22Rv1 (cell line): ENCODE data around the gene ARPC1A.

Source experiments
- ZFX ChIP-seq: fragments of 450-650 bp; IDR thresholded peaks from 2 replicates; pipeline ENCODE4 v1.6.1; 2017; ENCODE audit warnings: antibody characterized with exemption, borderline replicate concordance
- TF ChIP-seq, protein P1 (sequence below): fragments of 450-650 bp; IDR thresholded peaks from 2 replicates; pipeline ENCODE4 v1.5.1; 2017; ENCODE audit warnings: mild to moderate bottlenecking

DNA sequence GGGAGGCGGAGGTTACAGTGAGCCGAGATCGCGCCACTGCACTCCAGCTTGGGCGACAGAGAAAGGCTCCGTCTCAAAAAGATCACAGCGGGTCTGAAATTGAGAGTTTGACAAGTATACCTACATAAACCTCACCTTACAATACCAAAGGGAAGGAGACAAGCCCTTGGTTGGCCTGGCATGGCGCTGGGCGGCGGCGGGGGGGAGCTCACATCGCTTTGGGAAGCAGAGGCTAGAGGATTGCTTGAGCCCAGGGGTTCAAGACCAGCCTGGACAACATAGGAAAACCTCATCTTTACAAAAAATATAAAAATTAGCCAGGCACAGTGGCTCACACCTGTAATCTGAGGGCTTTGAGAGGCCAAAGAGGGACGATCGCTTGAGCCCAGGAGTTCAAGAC is 1.1 kb upstream of the ARPC1A start:
- TF ChIP-seq, protein P1, sequence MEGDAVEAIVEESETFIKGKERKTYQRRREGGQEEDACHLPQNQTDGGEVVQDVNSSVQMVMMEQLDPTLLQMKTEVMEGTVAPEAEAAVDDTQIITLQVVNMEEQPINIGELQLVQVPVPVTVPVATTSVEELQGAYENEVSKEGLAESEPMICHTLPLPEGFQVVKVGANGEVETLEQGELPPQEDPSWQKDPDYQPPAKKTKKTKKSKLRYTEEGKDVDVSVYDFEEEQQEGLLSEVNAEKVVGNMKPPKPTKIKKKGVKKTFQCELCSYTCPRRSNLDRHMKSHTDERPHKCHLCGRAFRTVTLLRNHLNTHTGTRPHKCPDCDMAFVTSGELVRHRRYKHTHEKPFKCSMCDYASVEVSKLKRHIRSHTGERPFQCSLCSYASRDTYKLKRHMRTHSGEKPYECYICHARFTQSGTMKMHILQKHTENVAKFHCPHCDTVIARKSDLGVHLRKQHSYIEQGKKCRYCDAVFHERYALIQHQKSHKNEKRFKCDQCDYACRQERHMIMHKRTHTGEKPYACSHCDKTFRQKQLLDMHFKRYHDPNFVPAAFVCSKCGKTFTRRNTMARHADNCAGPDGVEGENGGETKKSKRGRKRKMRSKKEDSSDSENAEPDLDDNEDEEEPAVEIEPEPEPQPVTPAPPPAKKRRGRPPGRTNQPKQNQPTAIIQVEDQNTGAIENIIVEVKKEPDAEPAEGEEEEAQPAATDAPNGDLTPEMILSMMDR, result no peak
- TF ChIP-seq ZFX, result no peak
